Endothelial cell of hepatic sinusoid (primary cell): Measurements from ENCODE around the gene SPAG7.

ENCODE experiments used
- in situ Hi-C: cut with HindIII; loops from 2 replicates; pipeline ENCODE4 v1.10.0; 2017; ENCODE audit warnings: low sequenced_read_pairs

SPAG7 gene

GRCh38 chr17:4978726-4979125, 11.1 kb upstream of the SPAG7 start:
- in situ Hi-C loops = no loop called here

DNA sequence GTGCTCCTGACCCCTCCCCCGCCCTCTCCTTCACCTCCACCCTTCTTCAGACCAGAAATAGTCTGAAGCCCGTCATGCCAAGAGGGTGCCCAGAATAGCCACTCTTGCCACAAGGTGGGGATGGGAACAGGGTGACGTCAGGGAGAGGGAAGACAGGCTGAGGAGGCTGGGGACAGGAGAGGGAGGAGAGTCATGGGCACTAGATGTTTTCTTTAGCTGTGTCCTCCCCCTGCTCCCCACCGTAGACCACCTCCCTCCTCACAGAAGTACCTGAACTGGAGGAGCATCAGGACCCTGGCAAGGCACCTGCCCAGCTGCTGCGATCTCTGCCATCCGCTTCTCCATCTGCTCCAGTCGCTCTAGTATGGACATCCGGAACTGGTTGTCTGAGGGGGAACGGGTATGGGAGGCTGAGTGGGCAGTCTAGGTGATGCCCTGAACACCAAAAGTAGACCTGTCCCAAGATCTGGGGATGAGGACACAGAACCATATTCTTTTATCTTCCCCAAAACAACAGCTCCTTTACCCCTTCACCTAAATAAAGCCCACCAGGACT, 6.6 kb upstream of the SPAG7 start:
- in situ Hi-C loops = no loop called here

- in situ Hi-C loops = no loop called here
These were observed 5.9 kb upstream of the SPAG7 start for GRCh38 chr17:4973256-4974114.

- in situ Hi-C loops = no loop called here
These were observed 5.1 kb upstream of the SPAG7 start for GRCh38 chr17:4972752-4973151.

- in situ Hi-C loops = no loop called here
These were observed 4.7 kb upstream of the SPAG7 start for GRCh38 chr17:4972322-4972721.

DNA sequence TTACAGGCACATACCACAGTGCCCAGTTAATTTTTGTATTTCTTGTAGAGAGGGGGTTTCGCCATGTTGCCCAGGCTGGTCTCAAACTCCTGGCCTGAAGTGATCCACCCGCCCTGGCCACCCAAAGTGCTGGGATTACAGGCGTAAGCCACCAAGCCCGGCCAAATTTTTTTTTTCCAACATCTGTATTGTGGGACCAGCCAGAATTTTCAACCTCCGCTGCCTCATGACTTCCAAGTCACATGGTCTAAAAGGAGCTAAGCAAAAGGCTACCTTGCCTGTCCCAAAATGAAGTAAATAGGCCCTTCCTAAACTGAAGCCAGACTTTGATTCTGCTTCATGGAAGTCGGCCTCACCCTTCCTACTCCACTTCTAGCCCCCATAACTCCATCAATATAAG, 4.2 kb upstream of the SPAG7 start:
- in situ Hi-C loops = no loop called here

GRCh38 chr17:4970273-4970672, 2.7 kb upstream of the SPAG7 start:
- in situ Hi-C loops = no loop called here

- in situ Hi-C loops = no loop called here
These were observed 2.0 kb upstream of the SPAG7 start for GRCh38 chr17:4969551-4970173.

DNA sequence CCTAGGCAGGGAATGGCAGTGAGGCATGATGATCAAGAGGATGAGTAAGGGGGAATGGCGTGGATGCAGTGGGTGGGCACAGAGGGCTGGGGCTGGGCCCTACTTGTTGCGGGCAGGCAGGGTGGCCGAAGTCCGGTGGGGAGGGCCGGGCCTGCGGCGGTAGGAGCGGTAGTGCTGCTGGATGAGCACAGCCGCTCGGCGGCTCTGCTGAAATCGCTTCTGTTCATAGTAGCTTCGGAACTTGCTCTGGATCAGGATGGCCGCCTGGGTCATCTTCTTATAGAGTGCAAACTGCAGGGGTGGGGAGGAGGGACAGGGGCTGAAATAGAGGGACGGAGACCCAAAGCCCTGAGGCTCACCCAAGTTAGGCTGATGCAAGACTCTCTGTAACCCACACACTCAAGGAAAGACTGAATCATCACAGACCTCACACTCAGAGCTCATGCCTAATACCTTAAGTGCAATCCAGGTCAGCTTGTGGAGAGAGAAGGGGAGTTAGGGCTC, 1.5 kb upstream of the SPAG7 start:
- in situ Hi-C loops = no loop called here

DNA sequence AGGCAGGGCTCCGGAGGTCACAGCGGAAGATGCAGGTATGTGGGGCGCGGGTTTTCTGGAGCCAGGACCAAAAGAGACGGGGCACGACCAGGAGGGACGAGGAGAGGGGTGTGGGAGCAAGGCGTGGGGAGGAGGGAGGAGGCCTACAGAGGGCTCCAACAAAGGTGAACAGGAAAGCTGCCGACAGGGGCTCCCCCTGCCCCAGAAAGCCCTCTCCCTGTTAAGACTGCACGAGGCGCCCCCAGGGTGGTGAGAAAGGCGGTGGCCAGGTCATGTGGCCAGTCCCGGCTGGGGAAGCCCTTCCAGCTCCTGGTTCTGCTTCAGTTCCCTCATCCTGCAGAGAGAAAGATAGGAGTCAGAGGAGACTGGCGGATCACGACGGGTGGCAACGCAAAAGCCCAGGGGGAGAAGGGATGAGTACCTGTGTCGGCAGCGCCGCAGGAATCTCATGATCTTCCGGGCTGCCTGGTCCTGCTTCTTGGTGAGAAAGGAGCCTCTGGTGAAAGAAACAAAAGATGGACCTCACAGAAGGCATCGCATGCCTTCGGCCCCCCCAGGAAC, 949 bp upstream of the SPAG7 start:
- in situ Hi-C loops = no loop called here

- in situ Hi-C loops = no loop called here
These were observed 626 bp downstream of the SPAG7 start for GRCh38 chr17:4966844-4967538.

DNA sequence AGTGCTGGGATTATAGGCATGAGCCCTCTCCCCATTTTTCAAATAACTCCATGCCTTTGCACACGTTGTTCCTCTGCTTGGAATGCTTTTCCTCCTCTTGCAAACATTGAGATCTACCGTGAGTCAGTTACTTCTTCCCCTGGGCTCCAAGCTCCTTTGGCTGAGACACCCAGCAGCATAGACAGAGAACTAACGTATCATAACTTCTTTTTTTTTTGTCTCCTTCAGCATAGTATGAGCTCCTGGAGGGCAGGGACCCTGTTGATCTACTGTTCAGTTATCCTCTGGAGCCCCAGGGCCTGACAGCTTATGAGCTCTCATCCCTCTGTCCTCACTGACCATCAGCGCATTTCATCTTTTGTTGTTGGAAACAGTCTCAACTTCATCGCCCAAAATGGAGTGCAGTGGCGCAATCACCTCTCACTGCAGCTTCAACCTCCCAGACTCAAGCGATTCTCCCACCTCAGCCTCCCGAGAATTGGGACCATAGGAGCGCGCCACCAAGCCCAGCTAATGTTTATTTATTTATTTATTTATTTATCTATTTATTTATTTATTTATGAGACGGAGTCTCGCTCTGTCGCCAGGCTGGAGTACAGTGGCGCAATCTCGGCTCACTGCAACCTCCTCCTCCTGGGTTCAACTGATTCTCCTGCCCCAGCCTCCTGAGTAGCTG, 2.2 kb downstream of the SPAG7 start:
- in situ Hi-C loops = no loop called here

GRCh38 chr17:4960279-4960922, 7.2 kb downstream of the SPAG7 start:
- in situ Hi-C loops = no loop called here

DNA sequence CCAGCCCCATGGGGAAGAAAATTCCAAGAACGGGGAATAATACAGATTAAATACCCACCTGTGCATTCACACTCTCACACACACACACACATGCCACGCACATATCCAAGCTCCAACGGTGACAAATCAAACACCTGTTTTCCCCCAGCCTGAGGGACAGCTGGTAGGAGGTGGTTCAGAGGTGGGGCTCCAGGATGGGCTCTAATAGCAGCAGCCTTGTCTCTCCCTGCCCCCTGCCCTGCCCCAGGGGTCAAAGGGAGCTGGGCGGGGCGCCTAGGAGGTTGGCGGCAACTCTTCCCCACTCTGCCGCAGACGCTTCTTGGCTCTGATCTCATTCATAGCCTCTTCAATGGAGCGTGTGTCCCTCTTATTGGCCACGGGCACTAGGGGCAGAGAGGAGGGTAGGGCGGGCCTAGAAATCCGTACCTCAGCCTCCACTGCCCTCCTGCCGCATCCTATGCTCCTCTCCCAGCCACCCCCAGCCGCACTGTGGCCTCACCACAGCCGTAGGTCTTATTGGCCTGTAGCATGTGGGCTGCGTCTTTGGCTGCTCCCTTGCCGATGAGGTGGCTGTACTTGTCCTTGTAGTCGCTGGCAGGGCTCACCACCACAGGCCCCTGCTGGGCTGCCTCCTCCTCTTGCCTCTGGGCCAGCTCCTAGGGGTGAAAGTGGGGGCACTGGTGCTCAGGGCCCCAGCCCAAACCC, 8.2 kb downstream of the SPAG7 start:
- in situ Hi-C loops = no loop called here

DNA sequence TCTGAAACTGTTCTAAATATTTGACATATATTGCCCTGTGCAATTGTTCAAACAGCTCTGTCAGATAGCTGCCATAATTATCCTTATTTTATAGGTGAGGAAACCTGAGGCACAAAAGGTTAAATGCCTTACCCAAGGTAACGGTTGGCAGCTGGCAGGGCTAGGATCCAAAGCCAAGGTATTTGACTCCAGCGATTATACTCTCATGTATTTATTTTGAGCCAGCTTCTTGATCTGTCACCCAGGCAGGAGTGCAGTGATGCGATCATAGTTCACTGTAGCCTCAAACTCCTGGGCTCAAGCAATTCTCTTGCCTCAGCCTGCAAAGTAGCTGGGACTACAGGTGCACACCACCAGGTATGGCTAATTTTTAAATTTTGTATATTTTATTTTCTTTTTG, 9.5 kb downstream of the SPAG7 start:
- in situ Hi-C loops = no loop called here

DNA sequence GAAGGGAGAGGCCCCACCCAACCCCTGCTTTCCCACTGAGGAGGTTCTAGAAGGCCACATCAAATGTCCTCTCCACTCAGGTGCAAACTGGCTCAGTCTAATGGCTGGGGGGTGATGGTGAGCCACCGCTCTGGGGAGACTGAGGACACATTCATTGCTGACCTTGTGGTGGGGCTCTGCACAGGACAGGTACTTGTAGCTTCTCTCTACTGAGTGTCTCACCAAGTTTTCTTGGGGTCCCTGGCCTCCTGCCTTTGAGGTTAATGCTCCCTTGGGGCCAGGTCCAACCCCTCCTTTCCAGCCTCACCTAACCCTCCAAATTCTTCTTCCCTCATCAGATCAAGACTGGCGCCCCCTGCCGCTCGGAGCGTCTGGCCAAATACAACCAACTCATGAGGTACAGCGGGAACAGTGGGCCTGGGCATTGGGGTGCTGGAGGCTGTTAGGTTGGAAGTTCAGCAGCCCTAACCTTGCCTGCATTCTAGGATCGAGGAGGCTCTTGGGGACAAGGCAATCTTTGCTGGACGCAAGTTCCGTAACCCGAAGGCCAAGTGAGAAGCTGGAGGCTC, 11.0 kb downstream of the SPAG7 start:
- in situ Hi-C loops = no loop called here

GRCh38 chr17:4955091-4955490, 12.5 kb downstream of the SPAG7 start:
- in situ Hi-C loops = no loop called here

- in situ Hi-C loops = no loop called here
These were observed 14.1 kb downstream of the SPAG7 start for GRCh38 chr17:4953451-4953961.

GRCh38 chr17:4951486-4951885, 16.1 kb downstream of the SPAG7 start:
- in situ Hi-C loops = no loop called here
